Measurements from ENCODE around the gene RNF144A.

DNA sequence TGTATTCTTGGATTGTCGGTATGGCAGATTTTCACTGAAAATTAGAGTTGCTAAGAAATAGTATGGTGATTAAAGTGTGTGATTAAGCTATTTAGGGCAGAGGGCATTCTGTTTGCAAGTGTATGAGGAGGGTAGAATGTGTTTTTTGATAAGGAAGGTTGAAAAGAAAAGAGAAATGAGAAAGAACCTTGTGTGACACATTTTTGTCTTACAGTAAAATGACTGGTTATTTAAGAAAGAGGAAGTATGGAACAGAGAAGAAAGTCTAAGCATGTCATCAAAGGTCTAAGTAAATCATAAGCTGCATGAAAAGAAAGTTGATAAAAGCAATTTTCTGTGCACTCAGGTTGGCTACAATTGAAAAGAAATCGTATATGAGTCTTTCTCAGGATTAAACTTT is 44.8 kb upstream of the RNF144A start:
- TF ChIP-seq EZH2 (IDR thresholded peaks at IDR 0.05; ENCODE audit: borderline replicate concordance, low read depth, low read length, severe bottlenecking) (no peak), POLR2A (IDR thresholded peaks at IDR 0.05; ENCODE audit: low read depth, low read length) (no peak), POLR2AphosphoS5 (IDR thresholded peaks at IDR 0.05; ENCODE audit: insufficient read depth, low read depth, low read length) (no peak), MYC (IDR thresholded peaks at IDR 0.05; ENCODE audit: low read depth, low read length) (no peak), FOS (IDR thresholded peaks at IDR 0.05; ENCODE audit: borderline replicate concordance, insufficient read depth, low read length) (no peak)
- TF ChIP-seq, protein P1, sequence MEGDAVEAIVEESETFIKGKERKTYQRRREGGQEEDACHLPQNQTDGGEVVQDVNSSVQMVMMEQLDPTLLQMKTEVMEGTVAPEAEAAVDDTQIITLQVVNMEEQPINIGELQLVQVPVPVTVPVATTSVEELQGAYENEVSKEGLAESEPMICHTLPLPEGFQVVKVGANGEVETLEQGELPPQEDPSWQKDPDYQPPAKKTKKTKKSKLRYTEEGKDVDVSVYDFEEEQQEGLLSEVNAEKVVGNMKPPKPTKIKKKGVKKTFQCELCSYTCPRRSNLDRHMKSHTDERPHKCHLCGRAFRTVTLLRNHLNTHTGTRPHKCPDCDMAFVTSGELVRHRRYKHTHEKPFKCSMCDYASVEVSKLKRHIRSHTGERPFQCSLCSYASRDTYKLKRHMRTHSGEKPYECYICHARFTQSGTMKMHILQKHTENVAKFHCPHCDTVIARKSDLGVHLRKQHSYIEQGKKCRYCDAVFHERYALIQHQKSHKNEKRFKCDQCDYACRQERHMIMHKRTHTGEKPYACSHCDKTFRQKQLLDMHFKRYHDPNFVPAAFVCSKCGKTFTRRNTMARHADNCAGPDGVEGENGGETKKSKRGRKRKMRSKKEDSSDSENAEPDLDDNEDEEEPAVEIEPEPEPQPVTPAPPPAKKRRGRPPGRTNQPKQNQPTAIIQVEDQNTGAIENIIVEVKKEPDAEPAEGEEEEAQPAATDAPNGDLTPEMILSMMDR (IDR thresholded peaks at IDR 0.05; ENCODE audit: extremely low read depth in 1 of 2, insufficient read depth in 1 of 2, low read depth in 1 of 2, low read length in 2 of 2) = no peak
- TF ChIP-seq, protein P2, sequence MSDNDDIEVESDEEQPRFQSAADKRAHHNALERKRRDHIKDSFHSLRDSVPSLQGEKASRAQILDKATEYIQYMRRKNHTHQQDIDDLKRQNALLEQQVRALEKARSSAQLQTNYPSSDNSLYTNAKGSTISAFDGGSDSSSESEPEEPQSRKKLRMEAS (IDR thresholded peaks at IDR 0.05; ENCODE audit: insufficient read depth, insufficient read length) = no peak

All from endothelial cell of umbilical vein (primary cell).